ENCODE results near the gene TFB2M. TPM values are rescaled to one million over a fixed set of nuclear protein-coding genes. Genes with fewer than 3 reads are reported as not detected.
A peak's percentile ranks its signal among the peaks of the same experiment; 100 is the strongest.

Gene TFB2M
- total RNA-seq, 5 donors from 2014 or later (not counting 1 experiment from before 2014, with no cell fraction given), result 8.5 to 11.8 (median 10.1) TPM

GRCh38 chr1:246580497-246581370 is 14.7 kb upstream of the TFB2M start:
- Histone ChIP-seq H3K4me1 (ENCODE audit: control insufficient read depth in 1 of 2, extremely low read depth in 1 of 2, insufficient read depth in 2 of 2, low read length in 2 of 2) (peaks cover 30 to 36% of the 10 kb centered on the region in 2 experiments), H3K36me3 (ENCODE audit: control insufficient read depth in 2 of 2, extremely low read depth in 1 of 2, insufficient read depth in 1 of 2, low read length in 1 of 2) (peaks cover 0 to 25% of the 10 kb centered on the region in 2 donors), H3K27me3 (replicated peaks in 1 of 2; ENCODE audit: control insufficient read depth in 2 of 2, extremely low read depth in 1 of 2, insufficient read depth in 2 of 2, low read length in 1 of 2) (no peaks in the 10 kb centered on the region), H3K9me3 (no peaks in the 10 kb centered on the region), H3K27ac (ENCODE audit: low read length) (no peak overlapping the region), H3K4me3 (ENCODE audit: control insufficient read depth in 1 of 2, extremely low read depth in 1 of 2, low read length in 1 of 2) (no peak overlapping the region)
- Mint-ChIP-seq H3K9me3 (no peaks in the 10 kb centered on the region), H3K27ac (no peak overlapping the region), H3K4me3 (peak overlapping the region in 1 of 3 donors; percentile 20), H3K4me1 (peaks cover 88 to 93% (median 90%) of the 10 kb centered on the region in 3 donors), H3K27me3 (no peaks in the 10 kb centered on the region), H3K36me3 (peaks cover 32% of the 10 kb centered on the region)
- ATAC-seq (replicated peaks in 1 of 4) (no peak), DNase-seq (no peak)
- whole genome bisulfite sequencing (ENCODE audit: insufficient coverage), result 98% methylated on average over 9 of the region's 15 CpGs
- CTCF ChIA-PET, result interaction anchor here in 1 of 2 donors (0.7 kb wide), 1 partner anchor 17 kb away, joined by 3 read pairs; no protein-coding TSS in a partner anchor
- POLR2A ChIA-PET, result interaction anchor here in 1 of 2 donors (0.5 kb wide), 1 partner anchor 1610 kb away, joined by 4 read pairs; no protein-coding TSS in a partner anchor

GRCh38 chr1:246579818-246580217 is 13.8 kb upstream of the TFB2M start:
- Mint-ChIP-seq H3K4me1 (peaks cover 89 to 94% (median 91%) of the 10 kb centered on the region in 3 donors), H3K4me3 (peak overlapping the region in 1 of 3 donors; percentile 72), H3K9me3 (no peaks in the 10 kb centered on the region), H3K27me3 (no peaks in the 10 kb centered on the region), H3K36me3 (peaks cover 39% of the 10 kb centered on the region), H3K27ac (no peak overlapping the region)
- DNase-seq (no peak), ATAC-seq (replicated peaks in 1 of 4) (no peak)
- Histone ChIP-seq H3K4me3 (ENCODE audit: control insufficient read depth in 1 of 2, extremely low read depth in 1 of 2, low read length in 1 of 2) (no peak overlapping the region), H3K27ac (ENCODE audit: low read length) (no peak overlapping the region), H3K36me3 (ENCODE audit: control insufficient read depth in 2 of 2, extremely low read depth in 1 of 2, insufficient read depth in 1 of 2, low read length in 1 of 2) (peaks cover 0 to 20% of the 10 kb centered on the region in 2 donors), H3K4me1 (ENCODE audit: control insufficient read depth in 1 of 2, extremely low read depth in 1 of 2, insufficient read depth in 2 of 2, low read length in 2 of 2) (peaks cover 23 to 36% of the 10 kb centered on the region in 2 experiments), H3K27me3 (replicated peaks in 1 of 2; ENCODE audit: control insufficient read depth in 2 of 2, extremely low read depth in 1 of 2, insufficient read depth in 2 of 2, low read length in 1 of 2) (no peaks in the 10 kb centered on the region), H3K9me3 (no peaks in the 10 kb centered on the region)
- no CpG with 5 or more reads among the region's 3 CpGs for WGBS (ENCODE audit: insufficient coverage)
- POLR2A ChIA-PET, result no interaction called here
- CTCF ChIA-PET, result interaction anchor here in 1 of 2 donors (1.2 kb wide), 1 partner anchor 31 kb away, joined by 3 read pairs; no protein-coding TSS in a partner anchor

GRCh38 chr1:246577720-246578106 is 11.7 kb upstream of the TFB2M start:
- POLR2A ChIA-PET, result no interaction called here
- Histone ChIP-seq H3K36me3 (ENCODE audit: control insufficient read depth in 2 of 2, extremely low read depth in 1 of 2, insufficient read depth in 1 of 2, low read length in 1 of 2) (peaks cover 0 to 2% of the 10 kb centered on the region in 2 donors), H3K4me1 (ENCODE audit: control insufficient read depth in 1 of 2, extremely low read depth in 1 of 2, insufficient read depth in 2 of 2, low read length in 2 of 2) (peaks cover 22 to 42% of the 10 kb centered on the region in 2 experiments), H3K9me3 (no peaks in the 10 kb centered on the region), H3K4me3 (ENCODE audit: control insufficient read depth in 1 of 2, extremely low read depth in 1 of 2, low read length in 1 of 2) (no peak overlapping the region), H3K27ac (ENCODE audit: low read length) (peak overlapping the region; percentile 45), H3K27me3 (replicated peaks in 1 of 2; ENCODE audit: control insufficient read depth in 2 of 2, extremely low read depth in 1 of 2, insufficient read depth in 2 of 2, low read length in 1 of 2) (no peaks in the 10 kb centered on the region)
- whole genome bisulfite sequencing (ENCODE audit: insufficient coverage), result 40% methylated on average over 1 of the region's 2 CpGs
- CTCF ChIA-PET, result no interaction called here
- peak overlapping the region; percentile 22 to 72 (median 58) for H3K4me3 Mint-ChIP-seq
- peak in 1 of 4 experiments; percentile 43 for ATAC-seq (replicated peaks in 1 of 4)
- H3K27me3 Mint-ChIP-seq, result no peaks in the 10 kb centered on the region
- no peaks in the 10 kb centered on the region for H3K9me3 Mint-ChIP-seq
- H3K27ac Mint-ChIP-seq, result peak overlapping the region; percentile 85 to 91
- H3K36me3 Mint-ChIP-seq, result peaks cover 18% of the 10 kb centered on the region
- peaks cover 84 to 90% (median 84%) of the 10 kb centered on the region in 3 donors for H3K4me1 Mint-ChIP-seq
- no peak for DNase-seq

- Histone ChIP-seq H3K4me1 (ENCODE audit: control insufficient read depth in 1 of 2, extremely low read depth in 1 of 2, insufficient read depth in 2 of 2, low read length in 2 of 2) (peaks cover 21 to 43% of the 10 kb centered on the region in 2 experiments), H3K27me3 (replicated peaks in 1 of 2; ENCODE audit: control insufficient read depth in 2 of 2, extremely low read depth in 1 of 2, insufficient read depth in 2 of 2, low read length in 1 of 2) (no peaks in the 10 kb centered on the region), H3K9me3 (no peaks in the 10 kb centered on the region), H3K27ac (ENCODE audit: low read length) (peak overlapping the region; percentile 45), H3K36me3 (ENCODE audit: control insufficient read depth in 2 of 2, extremely low read depth in 1 of 2, insufficient read depth in 1 of 2, low read length in 1 of 2) (no peaks in the 10 kb centered on the region), H3K4me3 (ENCODE audit: control insufficient read depth in 1 of 2, extremely low read depth in 1 of 2, low read length in 1 of 2) (no peak overlapping the region)
- Mint-ChIP-seq H3K4me1 (peaks cover 80 to 86% (median 82%) of the 10 kb centered on the region in 3 donors), H3K27ac (peak overlapping the region; percentile 79 to 91), H3K36me3 (peaks cover 14% of the 10 kb centered on the region), H3K4me3 (peak overlapping the region; percentile 38 to 72 (median 58)), H3K27me3 (no peaks in the 10 kb centered on the region), H3K9me3 (no peaks in the 10 kb centered on the region)
- ATAC-seq (replicated peaks in 1 of 4) (peak; percentile 55 to 91 (median 79)), DNase-seq (peak in 12 of 35 experiments; percentile 9 to 32 (median 20))
- ChIA-PET CTCF (no interaction called here), POLR2A (no interaction called here)
- no CpG with 5 or more reads among the region's 5 CpGs for WGBS (ENCODE audit: insufficient coverage)
Measured at GRCh38 chr1:246577082-246577719, 11.1 kb upstream of the TFB2M start.

GRCh38 chr1:246576709-246577032 is 10.6 kb upstream of the TFB2M start:
- Mint-ChIP-seq H3K4me1 (peaks cover 79 to 84% (median 84%) of the 10 kb centered on the region in 3 donors), H3K4me3 (peak overlapping the region in 2 of 3 donors; percentile 58 to 72), H3K9me3 (no peaks in the 10 kb centered on the region), H3K27ac (peak overlapping the region; percentile 72 to 91), H3K36me3 (peaks cover 10% of the 10 kb centered on the region), H3K27me3 (no peaks in the 10 kb centered on the region)
- no peaks in the 10 kb centered on the region for H3K36me3 ChIP-seq (ENCODE audit: control insufficient read depth in 2 of 2, extremely low read depth in 1 of 2, insufficient read depth in 1 of 2, low read length in 1 of 2)
- DNase-seq, result no peak
- H3K27me3 ChIP-seq (replicated peaks in 1 of 2; ENCODE audit: control insufficient read depth in 2 of 2, extremely low read depth in 1 of 2, insufficient read depth in 2 of 2, low read length in 1 of 2), result no peaks in the 10 kb centered on the region
- H3K4me3 ChIP-seq (ENCODE audit: control insufficient read depth in 1 of 2, extremely low read depth in 1 of 2, low read length in 1 of 2), result no peak overlapping the region
- WGBS (ENCODE audit: insufficient coverage), result no CpG with 5 or more reads among the region's 3 CpGs
- ChIA-PET POLR2A (no interaction called here), CTCF (no interaction called here)
- H3K9me3 ChIP-seq, result no peaks in the 10 kb centered on the region
- no peak for ATAC-seq (replicated peaks in 1 of 4)
- peaks cover 24 to 47% of the 10 kb centered on the region in 2 experiments for H3K4me1 ChIP-seq (ENCODE audit: control insufficient read depth in 1 of 2, extremely low read depth in 1 of 2, insufficient read depth in 2 of 2, low read length in 2 of 2)
- H3K27ac ChIP-seq (ENCODE audit: low read length), result peak overlapping the region; percentile 45

- Mint-ChIP-seq H3K4me1 (peaks cover 74 to 81% (median 78%) of the 10 kb centered on the region in 3 donors), H3K4me3 (peak overlapping the region in 2 of 3 donors; percentile 59 to 71), H3K27me3 (no peaks in the 10 kb centered on the region), H3K36me3 (peaks cover 10% of the 10 kb centered on the region), H3K9me3 (no peaks in the 10 kb centered on the region), H3K27ac (peak overlapping the region; percentile 59 to 71)
- peaks cover 34 to 59% of the 10 kb centered on the region in 2 experiments for H3K4me1 ChIP-seq (ENCODE audit: control insufficient read depth in 1 of 2, extremely low read depth in 1 of 2, insufficient read depth in 2 of 2, low read length in 2 of 2)
- H3K36me3 ChIP-seq (ENCODE audit: control insufficient read depth in 2 of 2, extremely low read depth in 1 of 2, insufficient read depth in 1 of 2, low read length in 1 of 2), result no peaks in the 10 kb centered on the region
- POLR2A ChIA-PET, result no interaction called here
- H3K4me3 ChIP-seq (ENCODE audit: control insufficient read depth in 1 of 2, extremely low read depth in 1 of 2, low read length in 1 of 2), result no peak overlapping the region
- H3K27me3 ChIP-seq (replicated peaks in 1 of 2; ENCODE audit: control insufficient read depth in 2 of 2, extremely low read depth in 1 of 2, insufficient read depth in 2 of 2, low read length in 1 of 2), result no peaks in the 10 kb centered on the region
- ATAC-seq (replicated peaks in 1 of 4) (no peak), DNase-seq (no peak)
- WGBS (ENCODE audit: insufficient coverage), result 40% methylated on average over 1 of the region's 6 CpGs
- CTCF ChIA-PET, result no interaction called here
- peak overlapping the region; percentile 3 for H3K27ac ChIP-seq (ENCODE audit: low read length)
- no peaks in the 10 kb centered on the region for H3K9me3 ChIP-seq
Measured at GRCh38 chr1:246573491-246573890, 7.4 kb upstream of the TFB2M start.
